K562 (cell line): ENCODE measurements around the gene ALK.

ENCODE experiments used
- ARID2 ChIP-seq: fragments of 450-650 bp; IDR thresholded peaks from 2 replicates; pipeline ENCODE4 v1.6.1; 2017; ENCODE audit warnings: antibody characterized with exemption, mild to moderate bottlenecking
- BRF2 ChIP-seq: IDR thresholded peaks from 3 replicates; pipeline ENCODE4 v1.6.1; 2011; ENCODE audit warnings: borderline replicate concordance, mild to moderate bottlenecking; ENCODE audit not compliant: insufficient read length, insufficient read depth
- CEBPZ ChIP-seq: fragments of 150-350 bp; IDR thresholded peaks from 2 replicates; pipeline ENCODE4 v1.6.1; 2014; ENCODE audit warnings: low read depth, mild to moderate bottlenecking, low read length, borderline replicate concordance
- CTCF ChIP-seq, 3 experiments: IDR thresholded peaks in 2 of 3; conservative IDR thresholded peaks in 1 of 3; 2 replicates each; pipeline ENCODE4 v1.5.1; 2011 to 2012; ENCODE audit warnings: low read length in 3 of 3, mild to moderate bottlenecking in 3 of 3, control low read depth in 2 of 3, improper control_type of control experiment in 1 of 3, inconsistent platforms in 1 of 3, low read depth in 1 of 3, mixed read lengths in 1 of 3, moderate library complexity in 1 of 3; ENCODE audit not compliant: insufficient read depth in 2 of 3
- FOSL1 ChIP-seq: fragments of 200-800 bp; sonication (Bioruptor generic); conservative IDR thresholded peaks from 2 replicates; pipeline ENCODE4 v1.6.1; 2016; ENCODE audit warnings: missing genetic modification characterization, missing compliant biosample characterization
- FOXJ3 ChIP-seq: sonication (generic); formaldehyde crosslinking; IDR thresholded peaks from 2 replicates; pipeline ENCODE4 v1.4.0; 2020; ENCODE audit warnings: mild to moderate bottlenecking, missing genetic modification reagents
- MYC ChIP-seq, 2 experiments: fragments of 250-450 bp in 1 of 2; sonication (Bioruptor Pico) in 1 of 2; IDR thresholded peaks; 2 replicates each; pipeline versions ENCODE4 v1.5.1 to v1.6.1; 2012 to 2021; ENCODE audit warnings: low read depth in 2 of 2, borderline replicate concordance in 1 of 2, improper control_type of control experiment in 1 of 2, low read length in 1 of 2, mild to moderate bottlenecking in 1 of 2, moderate library complexity in 1 of 2
- NR2C2 ChIP-seq, 2 experiments: fragments of 200-800 bp in 1 of 2; sonication (Bioruptor generic) in 1 of 2; sonication (generic) in 1 of 2; formaldehyde crosslinking in 1 of 2; IDR thresholded peaks; 2 replicates each; pipeline versions ENCODE4 v1.6.1 to v1.8.0; 2016 to 2022; ENCODE audit warnings: mild to moderate bottlenecking in 1 of 2, missing compliant biosample characterization in 1 of 2, missing genetic modification characterization in 1 of 2, missing genetic modification reagents in 1 of 2
- POLR2AphosphoS5 ChIP-seq: IDR thresholded peaks from 2 replicates; pipeline ENCODE4 v1.6.1; 2011; ENCODE audit warnings: mild to moderate bottlenecking, low read depth, low read length, moderate library complexity; ENCODE audit not compliant: control insufficient read depth, insufficient read depth
- TCF7 ChIP-seq: sonication (generic); IDR thresholded peaks from 2 replicates; pipeline ENCODE4 v1.6.1; 2016; ENCODE audit warnings: antibody characterized with exemption, borderline replicate concordance

GRCh38 chr2:29694741-29695140 is 226.6 kb downstream of the ALK start:
- TF ChIP-seq TCF7 (no peak), CEBPZ (no peak), MYC (IDR thresholded peaks at IDR 0.05; ENCODE audit: low read depth, low read length) (no peak), MYC (CRISPR knock-in tag; IDR thresholded peaks at IDR 0.05; ENCODE audit: borderline replicate concordance, low read depth) (no peak), FOSL1 (tag) (no peak), BRF2 (no peak), FOXJ3 (CRISPR knock-in tag) (no peak), CTCF (IDR thresholded peaks at IDR 0.05 in 2 of 3, conservative IDR thresholded peaks at IDR 0.05 in 1 of 3; ENCODE audit: insufficient read depth in 2 of 3, low read depth in 1 of 3, low read length in 3 of 3) (no peak), POLR2AphosphoS5 (no peak), ARID2 (no peak), NR2C2 (CRISPR knock-in tag; IDR thresholded peaks at IDR 0.05) (no peak), NR2C2 (tag; IDR thresholded peaks at IDR 0.05) (no peak)
